ENCODE measurements around the gene PRPH.
A peak's percentile ranks its signal among the peaks of the same experiment; 100 is the strongest.

The PRPH gene

GRCh38 chr12:49347311-49348193 lies 52.6 kb downstream of the PRPH start:
- peak; percentile 94 for DNase-seq

Data from activated effector memory CD4-positive, alpha-beta T cell treated with anti-CD3 and anti-CD28 coated beads, Interleukin-2, amount 50 U/mL, for 16 hours (primary cell).